SK-N-SH (cell line): Measurements from ENCODE around the gene VWA3B. TPM values are rescaled to one million over a fixed set of nuclear protein-coding genes. Genes with fewer than 3 reads are reported as not detected.
"Not testable (repeated sequence)": the region's sequence is repeated elsewhere in the genome, so short reads cannot be mapped to it uniquely, and the experiment has no call there.

ENCODE experiments used
- CTCF ChIA-PET: fragments of 300-600, 350-600 bp; formaldehyde crosslinking; extraction: SDS; loops from one replicate; lab custom pipeline; 2021; lab: Yijun Ruan, JAX
- POLR2A ChIA-PET: fragments of 350-600 bp; sonication (Branson Sonifier 250); formaldehyde crosslinking; extraction: SDS; loops from one replicate; lab custom pipeline; 2020; ENCODE audit warnings: antibody characterized with exemption, inconsistent platforms; lab: Yijun Ruan, JAX
- DNase-seq: peaks from one replicate; pipeline ENCODE4 v3.0.0; 2012
- H2AFZ ChIP-seq: fragments of 200-600 bp; sonication (generic); 2 replicates; pipeline ENCODE4 v1.8.1; 2016; ENCODE audit warnings: antibody characterized with exemption, mild to moderate bottlenecking, low read depth
- H3F3A ChIP-seq: fragments of 200-600 bp; sonication (generic); replicated peaks from 2 replicates; pipeline ENCODE3; 2016; ENCODE audit warnings: antibody characterized with exemption, mild to moderate bottlenecking; ENCODE audit not compliant: insufficient read depth
- H3K27ac ChIP-seq, 2 experiments: fragments of 200-500 bp in 1 of 2; fragments of 200-600 bp in 1 of 2; sonication (Bioruptor generic) in 1 of 2; sonication (generic), shearing (Covaris generic) in 1 of 2; 2 replicates each; pipeline versions ENCODE4 v1.5.1 to v1.6.1; 2014 to 2016; ENCODE audit warnings: low read depth in 2 of 2, inconsistent platforms in 1 of 2, low read length in 1 of 2, mild to moderate bottlenecking in 1 of 2, mixed read lengths in 1 of 2
- H3K27me3 ChIP-seq: fragments of 200-600 bp; sonication (generic), shearing (Covaris generic); 2 replicates; pipeline ENCODE4 v1.6.1; 2016; ENCODE audit warnings: mixed run types; ENCODE audit not compliant: insufficient read depth
- H3K36me3 ChIP-seq, 2 experiments: fragments of 200-500 bp in 1 of 2; fragments of 200-600 bp in 1 of 2; sonication (Bioruptor generic) in 1 of 2; sonication (generic) in 1 of 2; replicated peaks in 1 of 2; 2 replicates each; pipeline versions ENCODE3 to v1.5.1; 2014 to 2016; ENCODE audit warnings: low read length in 1 of 2, mild to moderate bottlenecking in 1 of 2; ENCODE audit not compliant: insufficient read depth in 2 of 2, control insufficient read depth in 1 of 2
- H3K4me1 ChIP-seq, 2 experiments: fragments of 200-500 bp in 1 of 2; fragments of 200-600 bp in 1 of 2; sonication (Bioruptor generic) in 1 of 2; sonication (generic), shearing (Covaris generic) in 1 of 2; 2 replicates each; pipeline versions ENCODE4 v1.5.1 to v1.6.1; 2014 to 2016; ENCODE audit warnings: low read depth in 1 of 2, low read length in 1 of 2, mixed run types in 1 of 2; ENCODE audit not compliant: insufficient read depth in 2 of 2, control insufficient read depth in 1 of 2
- H3K4me2 ChIP-seq: fragments of 200-600 bp; sonication (generic), shearing (Covaris generic); 2 replicates; pipeline ENCODE4 v1.6.1; 2017; ENCODE audit warnings: mixed run types
- H3K4me3 ChIP-seq, 2 experiments: fragments of 200-500 bp in 1 of 2; fragments of 200-600 bp in 1 of 2; sonication (Bioruptor generic) in 1 of 2; sonication (generic), shearing (Covaris generic) in 1 of 2; 2 replicates each; pipeline versions ENCODE4 v1.5.1 to v1.8.1; 2014 to 2016; ENCODE audit warnings: low read depth in 2 of 2, inconsistent platforms in 1 of 2, low read length in 1 of 2, mild to moderate bottlenecking in 1 of 2, mixed read lengths in 1 of 2, moderate library complexity in 1 of 2
- H3K79me2 ChIP-seq: fragments of 200-600 bp; sonication (generic); 2 replicates; pipeline ENCODE4 v1.8.1; 2017; ENCODE audit warnings: mild to moderate bottlenecking; ENCODE audit not compliant: insufficient read depth
- H3K9ac ChIP-seq: fragments of 200-600 bp; sonication (generic); 2 replicates; pipeline ENCODE4 v1.6.1; 2017; ENCODE audit warnings: mixed run types
- H3K9me2 ChIP-seq: fragments of 200-600 bp; sonication (generic); 2 replicates; pipeline ENCODE4 v1.6.1; 2017; ENCODE audit warnings: mixed run types
- H3K9me3 ChIP-seq: fragments of 200-600 bp; sonication (generic); 2 replicates; pipeline ENCODE4 v1.6.1; 2017; ENCODE audit warnings: mixed run types, mild to moderate bottlenecking, moderate library complexity
- H4K20me1 ChIP-seq: fragments of 200-600 bp; sonication (generic); 2 replicates; pipeline ENCODE4 v1.6.1; 2017; ENCODE audit warnings: mild to moderate bottlenecking, mixed run types; ENCODE audit not compliant: insufficient read depth
- CHD2 ChIP-seq: fragments of 150-350 bp; IDR thresholded peaks from 2 replicates; pipeline ENCODE4 v1.6.1; 2018; ENCODE audit warnings: low read length; ENCODE audit not compliant: partially characterized antibody
- EP300 ChIP-seq, 2 experiments: IDR thresholded peaks; 2 replicates each; pipeline versions ENCODE4 v1.4.0 to v1.6.1; 2012; ENCODE audit warnings: borderline replicate concordance in 1 of 2, low read depth in 1 of 2, low read length in 1 of 2
- FOSL2 ChIP-seq: IDR thresholded peaks from 2 replicates; pipeline ENCODE4 v1.4.0; 2012; ENCODE audit warnings: low read depth, mild to moderate bottlenecking, moderate library complexity, borderline replicate concordance
- JUND ChIP-seq: IDR thresholded peaks from 2 replicates; pipeline ENCODE4 v1.4.0; 2012
- RCOR1 ChIP-seq: fragments of 150-350 bp; IDR thresholded peaks from 2 replicates; pipeline ENCODE4 v1.6.1; 2017; ENCODE audit warnings: antibody characterized with exemption, low read length
- RFX5 ChIP-seq: IDR thresholded peaks from 2 replicates; pipeline ENCODE4 v1.6.1; 2012; ENCODE audit warnings: mild to moderate bottlenecking, improper control_type of control experiment, low read length
- SMC3 ChIP-seq: IDR thresholded peaks from 2 replicates; pipeline ENCODE4 v1.6.1; 2012; ENCODE audit warnings: low read depth, low read length, improper control_type of control experiment
- WGBS: methylation state at CpG from one replicate; pipeline ENCODE4 v1.1.6; 2017; ENCODE audit warnings: low lambda C conversion rate; 5-methylcytosine and 5-hydroxymethylcytosine counted together
- polyA plus RNA-seq, 3 experiments: library from polyadenylated mRNA; depleted of rRNA; stranded (reverse); fragments of >200 nt; gene quantifications; 2 replicates each; pipeline ENCODE4 v1.2.3, GENCODE V29; 2012
- TF ChIP-seq, protein P1 (sequence below): fragments of 200-600 bp; sonication (generic); IDR thresholded peaks from 2 replicates; pipeline ENCODE4 v1.6.1; 2017; ENCODE audit warnings: antibody characterized with exemption, mild to moderate bottlenecking, moderate library complexity

VWA3B gene
- polyA plus RNA-seq, 1 of the 3 experiments (the other 2 are of a cell fraction), result not detected

DNA sequence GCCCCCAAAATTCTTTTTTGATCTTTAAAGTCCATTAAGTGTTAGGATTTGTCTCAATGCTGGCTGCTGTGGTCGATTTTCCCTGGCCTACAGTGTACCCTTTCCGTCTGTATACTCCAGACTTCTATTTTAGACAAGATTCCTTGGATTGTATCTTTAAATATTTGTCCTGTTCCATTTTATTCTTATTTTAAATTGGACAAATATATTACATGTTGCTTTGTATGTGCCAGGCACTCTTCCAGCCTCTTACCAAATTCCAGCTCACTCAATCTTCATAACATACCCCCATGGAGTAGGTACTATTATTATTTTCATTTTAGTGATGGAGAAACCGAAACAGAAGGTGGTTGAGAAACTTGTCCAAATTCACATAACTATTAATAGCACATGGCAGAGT, 58.1 kb downstream of the VWA3B start:
- WGBS, result 5% methylated on average over 3 of the region's 3 CpGs
- TF ChIP-seq, protein P1, sequence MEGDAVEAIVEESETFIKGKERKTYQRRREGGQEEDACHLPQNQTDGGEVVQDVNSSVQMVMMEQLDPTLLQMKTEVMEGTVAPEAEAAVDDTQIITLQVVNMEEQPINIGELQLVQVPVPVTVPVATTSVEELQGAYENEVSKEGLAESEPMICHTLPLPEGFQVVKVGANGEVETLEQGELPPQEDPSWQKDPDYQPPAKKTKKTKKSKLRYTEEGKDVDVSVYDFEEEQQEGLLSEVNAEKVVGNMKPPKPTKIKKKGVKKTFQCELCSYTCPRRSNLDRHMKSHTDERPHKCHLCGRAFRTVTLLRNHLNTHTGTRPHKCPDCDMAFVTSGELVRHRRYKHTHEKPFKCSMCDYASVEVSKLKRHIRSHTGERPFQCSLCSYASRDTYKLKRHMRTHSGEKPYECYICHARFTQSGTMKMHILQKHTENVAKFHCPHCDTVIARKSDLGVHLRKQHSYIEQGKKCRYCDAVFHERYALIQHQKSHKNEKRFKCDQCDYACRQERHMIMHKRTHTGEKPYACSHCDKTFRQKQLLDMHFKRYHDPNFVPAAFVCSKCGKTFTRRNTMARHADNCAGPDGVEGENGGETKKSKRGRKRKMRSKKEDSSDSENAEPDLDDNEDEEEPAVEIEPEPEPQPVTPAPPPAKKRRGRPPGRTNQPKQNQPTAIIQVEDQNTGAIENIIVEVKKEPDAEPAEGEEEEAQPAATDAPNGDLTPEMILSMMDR, result no peak
- no peak for TF ChIP-seq FOSL2
- no peak for TF ChIP-seq JUND
- no peak for TF ChIP-seq SMC3
- no peak for TF ChIP-seq EP300 (IDR thresholded peaks at IDR 0.05; ENCODE audit: borderline replicate concordance in 1 of 2, low read depth in 1 of 2, low read length in 1 of 2)
- TF ChIP-seq CHD2, result no peak
- no peak for TF ChIP-seq RCOR1
- CTCF ChIA-PET, result no interaction called here

DNA sequence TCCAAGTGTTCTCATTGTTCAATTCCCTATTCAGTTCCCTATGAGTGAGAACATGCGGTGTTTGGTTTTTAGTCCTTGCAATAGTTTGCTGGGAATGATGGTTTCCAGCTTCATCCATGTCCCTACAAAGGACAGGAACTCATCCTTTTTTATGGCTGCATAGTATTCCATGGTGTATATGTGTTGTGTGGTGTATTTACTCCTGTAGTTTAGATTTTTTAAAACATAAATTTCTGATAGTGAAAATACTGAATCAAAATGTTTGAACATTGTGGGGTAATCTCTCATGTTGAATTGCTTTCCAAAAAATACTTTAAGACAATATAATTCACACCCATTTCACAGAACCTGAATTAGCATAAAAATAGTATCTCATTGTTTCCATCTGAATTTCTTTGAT, 60.9 kb downstream of the VWA3B start:
- H3K9ac ChIP-seq, H3K4me1 ChIP-seq, H3K4me3 ChIP-seq, POLR2A ChIA-PET, H3K4me2 ChIP-seq, H4K20me1 ChIP-seq, CTCF ChIA-PET, H3K36me3 ChIP-seq, H3K27me3 ChIP-seq, H2AFZ ChIP-seq, H3K9me3 ChIP-seq, H3K9me2 ChIP-seq, H3K79me2 ChIP-seq, H3F3A ChIP-seq, DNase-seq, H3K27ac ChIP-seq: not testable (repeated sequence)
- WGBS, result 53% methylated on average over 1 of the region's 1 CpG

More for the DNA sequence above, 58.1 kb downstream of the VWA3B start:
- POLR2A ChIA-PET, result no interaction called here
- Histone ChIP-seq H3K79me2 (no peaks in the 10 kb centered on the region), H3K9me2 (no peaks in the 10 kb centered on the region), H3K4me2 (no peak overlapping the region), H3K4me1 (peaks cover 0 to 7% of the 10 kb centered on the region in 2 experiments; a peak in 1 of 4 replicates), H3K4me3 (no peak overlapping the region), H3K9me3 (no peaks in the 10 kb centered on the region), H3K36me3 (no peaks in the 10 kb centered on the region), H2AFZ (no peak overlapping the region), H3K27ac (no peak overlapping the region), H3F3A (no peaks in the 10 kb centered on the region), H3K9ac (no peak overlapping the region), H4K20me1 (no peaks in the 10 kb centered on the region), H3K27me3 (no peaks in the 10 kb centered on the region; the same call in 1 of the 2 replicates)
- DNase-seq, result no peak

DNA sequence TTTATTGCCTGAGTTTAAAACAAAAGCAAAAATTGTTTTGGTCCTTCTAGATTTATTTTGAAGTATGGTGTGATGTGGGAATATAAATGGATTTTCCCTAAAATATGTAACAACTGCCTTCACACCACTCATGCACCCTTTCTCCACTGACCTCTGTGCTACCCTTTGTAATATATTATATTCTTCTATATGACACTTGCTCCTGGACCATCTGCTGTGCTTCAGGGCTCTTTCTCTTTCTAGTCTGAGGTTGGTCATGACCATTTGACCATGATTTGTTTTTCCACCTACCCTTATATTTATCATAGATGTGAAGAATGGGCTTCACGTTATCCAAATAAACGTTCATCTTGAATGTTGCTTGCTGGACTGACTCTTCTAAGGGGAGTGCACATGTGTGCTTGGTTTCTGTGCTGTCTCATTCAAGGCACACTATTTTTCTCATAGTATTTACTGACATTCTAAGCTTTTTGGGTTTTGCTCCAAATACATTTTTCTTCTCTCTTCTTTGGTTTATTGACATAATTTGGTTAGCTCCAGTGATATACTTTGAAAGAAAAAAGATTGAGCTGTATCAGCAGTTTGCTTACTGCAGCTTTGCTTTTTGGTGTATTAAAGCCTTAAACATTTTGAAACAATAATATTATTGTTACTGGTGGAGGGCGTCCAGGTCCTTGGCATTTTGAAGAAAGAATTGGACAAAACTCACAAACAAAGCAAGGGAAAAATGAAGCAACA, 61.8 kb downstream of the VWA3B start:
- Histone ChIP-seq H3K9ac (no peak overlapping the region), H3K36me3 (no peaks in the 10 kb centered on the region), H4K20me1 (no peaks in the 10 kb centered on the region), H3K4me2 (peak overlapping the region; percentile 9), H3K9me3 (no peaks in the 10 kb centered on the region), H3K79me2 (no peaks in the 10 kb centered on the region), H3K4me1 (no peaks in the 10 kb centered on the region; a peak in 1 of 4 replicates), H3K4me3 (peak overlapping the region in 1 of 2 experiments; percentile 42; a peak in 2 of 4 replicates), H3F3A (no peaks in the 10 kb centered on the region), H2AFZ (peak overlapping the region; percentile 44; the same call in 1 of the 2 replicates), H3K9me2 (no peaks in the 10 kb centered on the region), H3K27me3 (no peaks in the 10 kb centered on the region; the same call in 1 of the 2 replicates), H3K27ac (no peak overlapping the region)
- TF ChIP-seq RFX5 (no peak), RCOR1 (no peak)
- TF ChIP-seq, protein P1, result no peak
- 49% methylated on average over 3 of the region's 3 CpGs for WGBS
- CTCF ChIA-PET, result interaction anchor here (0.6 to 1.2 kb wide), 3 partner anchors 18 to 39 kb away, joined by 3 read pairs; no protein-coding TSS in a partner anchor
- no peak for DNase-seq
- POLR2A ChIA-PET, result no interaction called here
